Endothelial cell of umbilical vein (primary cell): ENCODE results near the gene FAM186B. TPM values are rescaled to one million over a fixed set of nuclear protein-coding genes. Genes with fewer than 3 reads are reported as not detected.

Source experiments
- BruUV-seq: library from RNA; stranded (reverse); fragments of 400-500 nt; replicated peaks from 2 replicates; lab custom pipeline; 2021; lab: Mats Ljungman, UMichigan
- CTCF ChIA-PET: fragments of 300-600, 350-600 bp; sonication (Branson Sonifier 250); formaldehyde crosslinking; loops from one replicate; lab custom pipeline; 2021; ENCODE audit warnings: antibody characterized with exemption, inconsistent platforms; lab: Charles Lee
- POLR2A ChIA-PET: fragments of 300-600, 350-600 bp; sonication (Branson Sonifier 250); formaldehyde crosslinking; loops from one replicate; lab custom pipeline; 2021; ENCODE audit warnings: antibody characterized with exemption, inconsistent platforms; lab: Charles Lee
- DNase-seq: peaks from one replicate; pipeline ENCODE4 v3.0.0-alpha.2; 2011; ENCODE audit warnings: low read depth, low spot score
- FAIRE-seq: peaks from 2 replicates; lab custom pipeline; 2011; peaks lifted over from hg19 to GRCh38; lab: Jason Lieb, UNC
- H2AFZ ChIP-seq: 2 replicates; pipeline ENCODE4 v1.6.0; 2012; ENCODE audit warnings: low read depth, low read length, control low read depth, inconsistent platforms
- H3K27ac ChIP-seq: 2 replicates; pipeline ENCODE4 v1.5.1; 2011; ENCODE audit warnings: low read depth, mild to moderate bottlenecking, control low read depth, low read length, moderate library complexity; ENCODE audit not compliant: insufficient read depth
- H3K27me3 ChIP-seq, 2 experiments: 2 replicates each; pipeline versions ENCODE4 v1.6.0 to v1.6.1; 2011; ENCODE audit warnings: low read length in 2 of 2, mixed read lengths in 1 of 2; ENCODE audit not compliant: control insufficient read depth in 2 of 2, insufficient read depth in 2 of 2
- H3K36me3 ChIP-seq, 2 experiments: 2 replicates in 1 of 2; 3 replicates in 1 of 2; pipeline ENCODE4 v1.5.1; 2011; ENCODE audit warnings: low read length in 2 of 2, mild to moderate bottlenecking in 1 of 2, moderate library complexity in 1 of 2; ENCODE audit not compliant: control insufficient read depth in 2 of 2, insufficient read depth in 2 of 2; ENCODE audit errors: extremely low read depth in 1 of 2
- H3K4me1 ChIP-seq: 3 replicates; pipeline ENCODE4 v1.5.1; 2011; ENCODE audit warnings: mild to moderate bottlenecking, low read length; ENCODE audit not compliant: control insufficient read depth, insufficient read depth; ENCODE audit errors: extremely low read depth
- H3K4me2 ChIP-seq: 2 replicates; pipeline ENCODE4 v1.6.1; 2011; ENCODE audit warnings: low read length, control low read depth, mixed read lengths; ENCODE audit not compliant: insufficient read depth
- H3K4me3 ChIP-seq, 3 experiments: fragments of 200-600 bp in 1 of 3; sonication (generic), shearing (Covaris generic) in 1 of 3; replicated peaks in 1 of 3; 2 replicates each; pipeline ENCODE4 v1.5.1; 2011 to 2016; ENCODE audit warnings: control low read depth in 3 of 3, low read length in 3 of 3, mild to moderate bottlenecking in 2 of 3, inconsistent platforms in 1 of 3, low read depth in 1 of 3, moderate library complexity in 1 of 3; ENCODE audit not compliant: insufficient read depth in 1 of 3
- H3K79me2 ChIP-seq: 2 replicates; pipeline ENCODE4 v1.6.0; 2012; ENCODE audit warnings: low read length, inconsistent platforms; ENCODE audit not compliant: control insufficient read depth, insufficient read depth
- H3K9ac ChIP-seq: replicated peaks from 2 replicates; pipeline ENCODE3; 2011; ENCODE audit warnings: low read length, control low read depth; ENCODE audit not compliant: insufficient read depth; ENCODE audit errors: extremely low read depth
- H3K9me1 ChIP-seq: replicated peaks from 3 replicates; pipeline ENCODE4 v1.6.0; 2011; ENCODE audit warnings: mild to moderate bottlenecking, low read length; ENCODE audit not compliant: control insufficient read depth, insufficient read depth; ENCODE audit errors: extremely low read depth
- H3K9me3 ChIP-seq: replicated peaks from 2 replicates; pipeline ENCODE4 v1.5.1; 2012; ENCODE audit warnings: low read length, inconsistent platforms; ENCODE audit not compliant: control insufficient read depth, insufficient read depth
- H4K20me1 ChIP-seq: replicated peaks from 2 replicates; pipeline ENCODE3; 2011; ENCODE audit warnings: mild to moderate bottlenecking, low read length; ENCODE audit not compliant: control insufficient read depth, insufficient read depth; ENCODE audit errors: extremely low read depth
- CTCF ChIP-seq, 2 donors: IDR thresholded peaks; 1 replicate in 1 of 2; 2 replicates in 1 of 2; pipeline ENCODE4 v1.5.1; 2011; ENCODE audit warnings: low read length in 2 of 2, mild to moderate bottlenecking in 2 of 2, moderate library complexity in 2 of 2, control low read depth in 1 of 2, inconsistent platforms in 1 of 2, low read depth in 1 of 2; ENCODE audit not compliant: insufficient read depth in 1 of 2; ENCODE audit errors: extremely low read depth in 1 of 2
- EZH2 ChIP-seq: IDR thresholded peaks from 2 replicates; pipeline ENCODE4 v1.6.1; 2012; ENCODE audit warnings: borderline replicate concordance, low read depth, mild to moderate bottlenecking, moderate library complexity, low read length, inconsistent platforms; ENCODE audit not compliant: severe bottlenecking
- FOS ChIP-seq: IDR thresholded peaks from 2 replicates; pipeline ENCODE4 v1.6.1; 2011; ENCODE audit warnings: mild to moderate bottlenecking, low read length, moderate library complexity, borderline replicate concordance; ENCODE audit not compliant: insufficient read depth
- GATA2 ChIP-seq: IDR thresholded peaks from 2 replicates; pipeline ENCODE4 v1.7.0; 2011; ENCODE audit warnings: low read depth, mild to moderate bottlenecking, moderate library complexity, mixed read lengths, low read length; ENCODE audit not compliant: insufficient read length, insufficient read depth
- JUN ChIP-seq: IDR thresholded peaks from 2 replicates; pipeline ENCODE4 v1.6.1; 2011; ENCODE audit warnings: borderline replicate concordance, low read depth; ENCODE audit not compliant: insufficient read length, insufficient read depth
- MAX ChIP-seq: IDR thresholded peaks from 2 replicates; pipeline ENCODE4 v1.6.1; 2011; ENCODE audit not compliant: insufficient read depth, insufficient read length
- MYC ChIP-seq: IDR thresholded peaks from one replicate; pipeline ENCODE4 v1.6.1; 2011; ENCODE audit warnings: mild to moderate bottlenecking, low read depth, low read length
- POLR2A ChIP-seq: IDR thresholded peaks from 2 replicates; pipeline ENCODE4 v1.6.1; 2012; ENCODE audit warnings: low read depth, mild to moderate bottlenecking, control low read depth, low read length
- POLR2AphosphoS5 ChIP-seq: IDR thresholded peaks from 2 replicates; pipeline ENCODE4 v1.6.1; 2012; ENCODE audit warnings: low read depth, mild to moderate bottlenecking, control low read depth, low read length, moderate library complexity; ENCODE audit not compliant: insufficient read depth
- dilution Hi-C: fragments of 300-500 bp; cut with MboI; formaldehyde crosslinking; loops from one replicate; pipeline ENCODE4 v1.15.0; 2019; ENCODE audit warnings: low sequenced_read_pairs; ENCODE audit not compliant: extremely low pct_ligation_motif_present
- intact Hi-C: fragments of 100-400 bp; cut with micrococcal nuclease; formaldehyde crosslinking; loops from one replicate; pipeline ENCODE4 v1.10.0; 2022
- polyA plus RNA-seq, 4 experiments: library from polyadenylated mRNA; depleted of rRNA in 3 of 4; stranded (reverse) in 3 of 4; unstranded in 1 of 4; fragments of >200 nt; gene quantifications; 2 replicates each; pipeline versions ENCODE4 v1.2.1 to v1.2.3, GENCODE V29; 2011 to 2012; ENCODE audit warnings: missing spikeins in 1 of 4
- total RNA-seq: library from RNA; stranded (reverse); gene quantifications from 2 replicates; pipeline ENCODE4 v1.2.3, GENCODE V29; 2021

FAM186B gene
- total and polyA plus RNA-seq, 2 donors (not counting 3 experiments of a cell fraction or from before 2014, with no cell fraction given), result 0.10 to 0.33 TPM

- Histone ChIP-seq H4K20me1 (no peaks in the 10 kb centered on the region), H3K27ac (no peak overlapping the region), H3K9me1 (no peaks in the 10 kb centered on the region), H3K9ac (no peak overlapping the region), H3K36me3 (no peaks in the 10 kb centered on the region), H3K4me2 (no peak overlapping the region), H3K4me3 (no peak overlapping the region), H3K4me1 (no peaks in the 10 kb centered on the region), H3K79me2 (no peaks in the 10 kb centered on the region), H2AFZ (no peak overlapping the region), H3K9me3 (no peaks in the 10 kb centered on the region), H3K27me3 (no peaks in the 10 kb centered on the region)
- DNase-seq (no peak), FAIRE-seq (no peak)
- TF ChIP-seq EZH2 (no peak), MAX (no peak), POLR2A (no peak), MYC (no peak), JUN (no peak), GATA2 (no peak), FOS (no peak), POLR2AphosphoS5 (no peak), CTCF (IDR thresholded peaks at IDR 0.05; ENCODE audit: extremely low read depth in 1 of 2, insufficient read depth in 1 of 2, low read depth in 1 of 2, low read length in 2 of 2) (no peak)
- no TSS peak for BruUV-seq
- POLR2A ChIA-PET, result no interaction called here
- CTCF ChIA-PET, result interaction anchor here (0.6 to 1.9 kb wide), 4 partner anchors 14 to 261 kb away, joined by 3 to 8 read pairs (median 5); partner anchors contain the start of gene PRPF40B
- dilution Hi-C loops, result no loop called here
- intact Hi-C loops, result no loop called here
These were observed 3.8 kb upstream of the FAM186B start for GRCh38 chr12:49609059-49609874.
